Activated CD4-positive, alpha-beta T cell treated with anti-CD3 and anti-CD28 coated beads, Interleukin-2, amount 10 ng/mL, durations not matched to agents 24 days and 14 days (primary cell): ENCODE results near the gene RBFOX2. TPM values are rescaled to one million over a fixed set of nuclear protein-coding genes. Genes with fewer than 3 reads are reported as not detected.
"Not testable (repeated sequence)": the region's sequence is repeated elsewhere in the genome, so short reads cannot be mapped to it uniquely, and the experiment has no call there.

Experiments
- DNase-seq: peaks from one replicate; pipeline ENCODE4 v3.0.0; 2022
- H3K27ac Mint-ChIP-seq: one replicate; pipeline ENCODE4 v1.8.0; 2022; ENCODE audit warnings: mild to moderate bottlenecking, mixed read lengths
- H3K27me3 Mint-ChIP-seq: one replicate; pipeline ENCODE4 v1.8.0; 2022; ENCODE audit warnings: mixed read lengths
- H3K36me3 Mint-ChIP-seq: one replicate; pipeline ENCODE4 v1.8.0; 2022; ENCODE audit warnings: low read depth, mild to moderate bottlenecking, mixed read lengths
- H3K4me1 Mint-ChIP-seq: one replicate; pipeline ENCODE4 v1.8.0; 2021; ENCODE audit warnings: mixed read lengths
- H3K4me3 Mint-ChIP-seq: one replicate; pipeline ENCODE4 v1.8.0; 2022; ENCODE audit warnings: mild to moderate bottlenecking, moderate library complexity, mixed read lengths
- H3K9me3 Mint-ChIP-seq: one replicate; pipeline ENCODE4 v1.8.0; 2021; ENCODE audit warnings: mixed read lengths
- intact Hi-C: fragments of 100-400 bp; cut with micrococcal nuclease; formaldehyde crosslinking; loops from one replicate; pipeline ENCODE4 v1.15.1; 2023
- total RNA-seq: library from RNA; stranded (reverse); gene quantifications from 2 replicates; pipeline ENCODE4 v1.2.3, GENCODE V29; 2022

RBFOX2 gene
- total RNA-seq, 1 donor from 2014 or later: 3.9 TPM

DNA sequence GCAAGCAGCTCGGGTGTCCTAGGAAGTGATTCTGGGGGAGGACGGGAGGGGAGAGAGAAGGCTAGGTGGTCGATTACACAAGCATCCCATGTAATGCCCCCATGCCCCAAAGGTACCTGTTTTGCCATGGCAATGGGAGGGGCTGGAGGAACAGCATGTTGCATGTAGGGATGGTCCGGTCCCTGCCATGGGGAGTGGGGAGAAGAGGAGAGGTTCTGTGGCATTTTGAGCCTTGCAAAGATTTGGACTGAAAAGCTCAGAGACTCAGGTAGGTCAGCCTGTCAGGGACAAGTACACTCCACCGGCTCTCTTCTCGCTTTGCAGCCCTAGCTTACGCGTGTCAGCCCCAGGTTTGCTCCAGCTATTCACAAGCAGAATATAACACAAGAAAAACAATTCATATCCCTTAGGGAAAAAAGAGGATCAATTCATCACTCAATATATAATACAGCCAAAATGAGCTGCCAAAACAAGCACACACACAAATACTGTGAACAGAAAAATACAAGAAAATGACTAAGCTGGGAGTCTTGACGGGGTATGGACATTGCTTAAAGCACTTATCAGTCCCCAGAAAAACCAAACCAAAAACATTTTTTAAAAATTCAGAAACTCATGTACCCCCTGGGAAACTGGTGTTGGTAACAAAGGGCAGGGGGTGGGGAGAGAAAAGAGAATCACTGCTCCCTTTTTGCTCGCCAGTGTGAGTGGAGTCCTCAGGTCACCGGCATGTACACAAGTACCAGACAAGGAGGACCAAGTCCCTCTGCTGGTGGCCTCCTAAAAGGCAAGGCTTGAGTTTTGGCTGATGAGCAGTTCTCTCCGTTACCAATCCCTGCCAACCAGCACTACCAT lies 289.3 kb downstream of the RBFOX2 start:
- no peaks in the 10 kb centered on the region for H3K4me1 Mint-ChIP-seq
- intact Hi-C loops: no loop called here
- DNase-seq: no peak
- peaks cover 7% of the 10 kb centered on the region for H3K27me3 Mint-ChIP-seq
- no peaks in the 10 kb centered on the region for H3K9me3 Mint-ChIP-seq
- no peak overlapping the region for H3K4me3 Mint-ChIP-seq
- no peaks in the 10 kb centered on the region for H3K36me3 Mint-ChIP-seq
- no peak overlapping the region for H3K27ac Mint-ChIP-seq

DNA sequence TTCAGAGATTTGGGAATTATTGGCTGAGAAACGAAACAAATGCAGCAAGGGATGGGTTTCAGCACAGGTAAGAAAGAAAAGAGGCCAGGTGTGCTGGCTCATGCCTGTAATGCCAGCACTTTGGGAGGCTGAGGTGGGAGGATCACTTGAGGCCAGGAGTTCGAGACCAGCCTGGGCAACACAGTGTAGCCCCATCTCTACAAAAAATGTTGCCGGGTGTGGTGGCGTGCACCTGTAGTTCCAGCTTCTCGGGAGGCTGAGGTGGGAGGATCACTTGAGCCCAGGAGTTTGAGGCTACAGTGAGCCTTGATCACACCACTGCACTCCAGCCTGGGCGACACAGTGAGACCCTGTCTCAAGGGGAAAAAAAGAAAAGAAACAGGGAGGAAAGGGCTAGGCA lies 290.7 kb downstream of the RBFOX2 start:
- H3K4me1 Mint-ChIP-seq, H3K27me3 Mint-ChIP-seq, DNase-seq, intact Hi-C loops, H3K36me3 Mint-ChIP-seq, H3K27ac Mint-ChIP-seq, H3K9me3 Mint-ChIP-seq, H3K4me3 Mint-ChIP-seq: not testable (repeated sequence)

DNA sequence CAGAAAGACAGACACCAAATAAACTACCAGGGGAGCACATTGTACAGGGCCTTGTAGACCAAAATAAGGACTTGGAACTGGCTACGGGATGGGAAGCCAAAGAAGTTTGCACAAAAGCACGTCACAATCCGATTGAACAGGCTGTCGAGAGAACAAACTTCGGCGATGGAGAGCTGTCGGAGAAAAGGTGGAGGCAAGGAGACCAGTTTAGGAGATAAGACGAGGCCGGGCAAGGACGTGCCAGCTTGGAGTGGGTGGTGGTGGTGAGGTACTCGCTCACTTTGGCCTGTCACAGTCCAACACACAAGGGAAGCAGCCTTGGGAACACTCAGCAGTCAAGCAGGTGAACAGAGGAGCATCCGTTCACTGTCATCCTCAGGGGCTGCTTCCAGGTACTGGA lies 291.9 kb downstream of the RBFOX2 start:
- intact Hi-C loops: no loop called here
- no peak overlapping the region for H3K4me3 Mint-ChIP-seq
- no peaks in the 10 kb centered on the region for H3K4me1 Mint-ChIP-seq
- no peaks in the 10 kb centered on the region for H3K9me3 Mint-ChIP-seq
- no peak for DNase-seq
- H3K36me3 Mint-ChIP-seq: no peaks in the 10 kb centered on the region
- no peak overlapping the region for H3K27ac Mint-ChIP-seq
- H3K27me3 Mint-ChIP-seq: peaks cover 7% of the 10 kb centered on the region

DNA sequence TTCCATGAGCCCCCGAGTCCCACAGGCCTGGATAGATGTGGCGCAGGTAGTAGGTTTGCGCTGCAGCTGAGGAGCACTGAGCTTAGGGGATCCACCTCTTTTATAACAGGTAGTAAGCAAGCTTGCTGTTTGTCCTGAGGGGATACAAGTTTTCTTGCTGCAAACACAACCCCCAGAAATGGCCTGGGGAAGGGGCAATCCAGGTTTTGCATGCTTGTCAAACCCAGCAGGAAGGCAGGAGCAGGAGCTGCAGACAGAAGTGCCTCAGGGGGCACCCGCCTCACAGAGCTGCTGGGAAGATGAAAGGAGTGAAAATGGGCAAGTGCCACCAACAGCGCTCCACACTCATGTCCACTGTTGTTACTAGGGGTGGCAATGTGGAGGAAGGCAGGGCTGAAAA lies 292.5 kb downstream of the RBFOX2 start:
- no peak for DNase-seq
- Mint-ChIP-seq H3K9me3 (no peaks in the 10 kb centered on the region), H3K27me3 (peaks cover 8% of the 10 kb centered on the region), H3K36me3 (no peaks in the 10 kb centered on the region), H3K4me3 (no peak overlapping the region), H3K27ac (no peak overlapping the region), H3K4me1 (no peaks in the 10 kb centered on the region)
- intact Hi-C loops: no loop called here

DNA sequence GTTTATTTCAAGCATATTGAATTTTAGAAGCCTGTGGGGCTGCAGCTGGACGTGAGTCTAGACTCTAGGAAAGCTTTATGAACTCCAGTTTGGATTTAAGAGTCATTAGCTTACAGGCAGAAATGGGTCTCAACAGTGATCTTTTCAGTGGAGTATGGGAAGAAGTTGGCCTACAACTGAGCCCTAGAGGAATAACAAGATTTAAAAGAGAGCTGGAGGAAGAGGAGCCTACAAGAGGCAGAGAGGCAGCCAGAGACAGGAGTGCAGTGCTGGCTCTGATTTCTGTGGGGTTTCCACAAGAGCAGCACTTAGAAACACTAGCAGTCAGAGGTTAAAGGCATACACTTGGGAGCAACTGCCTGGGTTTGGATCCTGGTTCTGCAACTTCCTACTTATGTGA lies 293.1 kb downstream of the RBFOX2 start:
- intact Hi-C loops: no loop called here
- no peaks in the 10 kb centered on the region for H3K9me3 Mint-ChIP-seq
- no peaks in the 10 kb centered on the region for H3K36me3 Mint-ChIP-seq
- no peak for DNase-seq
- no peak overlapping the region for H3K4me3 Mint-ChIP-seq
- peaks cover 11% of the 10 kb centered on the region for H3K27me3 Mint-ChIP-seq
- H3K4me1 Mint-ChIP-seq: no peaks in the 10 kb centered on the region
- H3K27ac Mint-ChIP-seq: no peak overlapping the region

DNA sequence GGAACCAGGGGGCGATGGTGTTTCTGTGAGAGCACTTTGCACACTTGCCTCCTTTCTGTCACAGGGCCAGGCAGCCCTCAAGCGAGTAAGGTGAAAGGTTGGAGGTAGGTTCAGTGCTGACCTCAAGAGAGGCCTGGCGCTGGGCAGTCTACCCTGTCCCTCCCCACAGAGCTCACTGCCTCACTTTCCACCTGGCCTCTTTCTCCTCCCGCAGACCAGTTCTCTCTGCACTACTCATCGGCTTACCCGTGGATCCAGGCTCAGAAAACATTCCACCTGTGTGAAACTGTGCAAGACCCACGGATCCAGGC lies 294.2 kb downstream of the RBFOX2 start:
- H3K9me3 Mint-ChIP-seq: no peaks in the 10 kb centered on the region
- no peak overlapping the region for H3K4me3 Mint-ChIP-seq
- H3K36me3 Mint-ChIP-seq: no peaks in the 10 kb centered on the region
- no peak for DNase-seq
- H3K27me3 Mint-ChIP-seq: peaks cover 8% of the 10 kb centered on the region
- no peak overlapping the region for H3K27ac Mint-ChIP-seq
- intact Hi-C loops: no loop called here
- H3K4me1 Mint-ChIP-seq: no peaks in the 10 kb centered on the region

DNA sequence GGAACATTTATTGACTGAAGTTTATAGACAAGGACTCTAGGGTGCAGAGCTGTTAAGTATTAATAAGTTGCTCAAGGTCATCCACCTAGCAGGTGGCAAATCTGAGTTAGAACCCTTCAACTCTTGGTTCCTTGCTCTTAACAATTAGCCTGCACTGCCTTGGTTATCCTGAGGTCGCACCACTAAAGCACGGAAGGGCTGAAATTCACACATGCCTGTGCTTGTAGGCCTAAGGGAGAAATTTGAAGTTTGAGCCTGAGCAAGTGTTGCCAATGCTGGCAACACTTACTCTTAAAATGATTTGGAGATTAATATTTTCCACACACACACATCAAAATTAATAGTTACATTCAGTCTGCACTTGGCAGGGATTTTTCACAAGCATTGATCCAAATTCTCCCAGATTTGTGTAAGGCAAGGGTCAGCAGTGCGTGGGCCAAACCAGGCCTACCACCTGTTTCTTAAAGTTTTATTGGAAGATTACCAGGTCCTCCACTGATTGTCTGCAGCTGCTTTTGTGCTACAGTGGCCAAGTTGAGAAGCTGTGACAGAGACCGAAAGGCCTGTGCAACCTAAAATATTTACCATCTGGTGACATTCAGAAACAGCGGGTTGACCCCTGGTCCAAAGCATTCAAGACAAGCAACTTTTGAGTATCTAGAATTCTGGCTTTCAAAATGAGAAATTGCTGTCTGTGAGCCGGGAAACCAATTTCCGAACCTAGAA lies 294.7 kb downstream of the RBFOX2 start:
- no peaks in the 10 kb centered on the region for H3K4me1 Mint-ChIP-seq
- H3K36me3 Mint-ChIP-seq: no peaks in the 10 kb centered on the region
- peaks cover 8% of the 10 kb centered on the region for H3K27me3 Mint-ChIP-seq
- intact Hi-C loops: no loop called here
- no peak overlapping the region for H3K27ac Mint-ChIP-seq
- no peak for DNase-seq
- no peak overlapping the region for H3K4me3 Mint-ChIP-seq
- H3K9me3 Mint-ChIP-seq: no peaks in the 10 kb centered on the region

DNA sequence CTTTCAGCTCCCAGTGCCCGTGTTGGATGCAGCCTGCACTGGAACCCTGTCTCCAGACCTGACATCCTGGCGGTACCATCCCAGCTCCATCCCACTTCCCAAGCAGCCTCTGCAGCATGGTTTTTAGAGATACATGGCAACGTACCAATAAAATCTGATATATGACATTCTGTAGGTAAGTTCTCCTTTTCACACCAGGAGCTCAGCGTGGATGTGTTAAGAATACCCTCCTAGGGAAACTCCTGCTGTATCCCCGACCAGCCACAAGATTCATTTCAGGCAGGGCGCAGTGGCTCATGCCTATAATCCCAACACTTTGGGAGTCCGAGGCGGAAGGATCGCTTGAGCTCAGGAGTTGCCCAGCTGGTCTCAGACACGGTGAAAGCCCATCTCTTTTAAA lies 295.6 kb downstream of the RBFOX2 start:
- intact Hi-C loops: no loop called here
- Mint-ChIP-seq H3K4me3 (no peak overlapping the region), H3K27ac (no peak overlapping the region), H3K36me3 (no peaks in the 10 kb centered on the region), H3K9me3 (no peaks in the 10 kb centered on the region), H3K4me1 (no peaks in the 10 kb centered on the region), H3K27me3 (peaks cover 6% of the 10 kb centered on the region)
- DNase-seq: no peak

DNA sequence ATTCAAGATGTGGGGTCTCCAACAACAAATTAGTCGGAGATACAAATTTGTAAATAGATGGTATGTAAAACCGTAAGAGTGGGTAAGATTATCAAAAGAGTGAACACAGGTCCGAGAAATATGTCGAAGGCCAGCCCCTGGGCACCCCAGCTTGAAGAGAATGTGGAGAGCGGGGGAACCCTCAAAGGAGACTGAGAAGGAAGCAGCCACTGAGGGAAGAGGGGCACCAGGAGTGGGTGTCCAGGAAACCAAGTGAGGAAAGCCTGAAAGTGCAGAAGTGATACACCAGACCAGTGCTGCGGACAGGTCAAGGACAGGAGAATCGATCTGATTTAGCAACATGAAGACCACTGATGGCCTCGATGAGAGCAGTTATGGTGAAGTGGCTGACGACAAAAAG lies 296.5 kb downstream of the RBFOX2 start:
- no peak overlapping the region for H3K4me3 Mint-ChIP-seq
- no peak for DNase-seq
- intact Hi-C loops: no loop called here
- H3K27ac Mint-ChIP-seq: no peak overlapping the region
- H3K9me3 Mint-ChIP-seq: no peaks in the 10 kb centered on the region
- H3K36me3 Mint-ChIP-seq: no peaks in the 10 kb centered on the region
- peaks cover 4% of the 10 kb centered on the region for H3K27me3 Mint-ChIP-seq
- H3K4me1 Mint-ChIP-seq: no peaks in the 10 kb centered on the region

DNA sequence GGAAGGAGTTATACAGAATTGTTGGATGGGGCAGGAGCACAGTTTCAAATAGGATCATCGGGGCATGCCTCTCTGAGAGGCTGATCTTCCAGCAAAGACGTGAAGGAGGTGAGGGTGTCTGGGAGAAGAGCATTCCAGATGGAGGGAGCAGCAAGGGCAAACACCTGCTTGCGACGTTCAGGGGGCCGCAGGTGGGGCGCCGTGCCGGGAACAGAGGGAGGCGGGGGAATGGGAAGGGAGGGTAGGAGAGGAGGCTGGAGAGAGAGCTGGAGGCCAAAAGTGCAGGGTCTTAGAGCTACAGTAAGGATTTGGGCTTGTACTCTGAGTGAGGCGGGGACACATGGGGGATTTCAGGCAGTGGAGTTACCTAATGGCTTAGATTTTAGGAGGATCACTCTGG lies 297.3 kb downstream of the RBFOX2 start:
- Mint-ChIP-seq H3K4me3 (no peak overlapping the region), H3K27me3 (peaks cover 4% of the 10 kb centered on the region), H3K36me3 (no peaks in the 10 kb centered on the region), H3K4me1 (no peaks in the 10 kb centered on the region), H3K9me3 (no peaks in the 10 kb centered on the region), H3K27ac (no peak overlapping the region)
- intact Hi-C loops: no loop called here
- no peak for DNase-seq

DNA sequence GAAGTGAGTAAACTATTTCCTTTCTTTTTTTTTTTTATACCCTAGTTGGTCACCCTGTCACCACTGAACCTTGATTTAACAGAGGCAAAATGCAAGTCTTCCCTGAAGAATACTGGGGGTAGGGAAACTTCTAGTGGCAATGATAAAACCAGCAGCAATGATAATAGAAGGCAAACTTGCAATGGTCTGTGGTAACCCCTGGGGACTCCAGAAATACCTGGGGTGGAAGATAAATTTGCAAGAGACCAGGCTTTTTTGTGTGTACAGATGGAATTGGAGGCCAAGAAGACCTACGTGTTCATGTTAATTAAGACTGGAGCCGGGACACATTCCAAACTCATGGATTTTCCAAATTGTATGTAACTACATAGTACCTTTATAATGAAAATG lies 299.3 kb downstream of the RBFOX2 start:
- intact Hi-C loops: no loop called here
- Mint-ChIP-seq H3K27me3 (peaks cover 4% of the 10 kb centered on the region), H3K4me1 (no peaks in the 10 kb centered on the region)

DNA sequence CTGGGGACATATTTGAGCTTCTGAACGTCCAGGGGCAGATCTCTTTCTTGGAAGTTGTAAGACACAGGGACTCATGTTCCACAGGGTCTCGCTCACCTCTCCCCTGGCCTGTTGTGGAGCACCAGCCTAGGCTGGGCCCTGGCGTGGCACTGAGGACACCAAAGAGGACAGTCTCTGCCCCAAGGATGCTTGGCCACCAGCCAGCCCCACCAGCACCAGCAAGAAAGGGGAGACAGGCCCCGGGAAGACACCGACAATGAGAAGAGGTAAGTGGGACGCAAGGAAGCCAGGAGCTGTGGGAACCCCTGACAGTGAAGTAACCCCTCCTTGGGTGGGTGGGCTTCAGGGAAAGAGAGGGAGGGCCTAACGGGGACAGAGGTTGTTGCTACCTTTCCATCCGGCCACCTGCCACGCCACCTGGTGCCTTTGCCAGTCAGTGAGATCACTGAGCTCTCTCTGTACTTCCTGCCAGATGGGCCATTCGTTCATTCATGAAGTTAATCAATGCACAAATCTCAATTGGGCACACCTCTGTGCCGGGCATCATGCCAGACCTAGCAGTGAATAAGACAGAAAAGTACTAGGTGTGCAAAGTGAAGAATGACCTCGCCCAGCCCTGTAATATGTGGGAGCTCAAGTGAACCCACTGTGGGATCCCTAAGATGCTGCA lies 299.9 kb downstream of the RBFOX2 start:
- H3K36me3 Mint-ChIP-seq: no peaks in the 10 kb centered on the region
- peaks cover 4% of the 10 kb centered on the region for H3K27me3 Mint-ChIP-seq
- intact Hi-C loops: no loop called here
- no peak overlapping the region for H3K4me3 Mint-ChIP-seq
- no peak overlapping the region for H3K27ac Mint-ChIP-seq
- no peaks in the 10 kb centered on the region for H3K4me1 Mint-ChIP-seq
- no peak for DNase-seq
- H3K9me3 Mint-ChIP-seq: no peaks in the 10 kb centered on the region

More for the DNA sequence above, 299.3 kb downstream of the RBFOX2 start:
- Mint-ChIP-seq H3K4me3 (no peak overlapping the region), H3K9me3 (no peaks in the 10 kb centered on the region), H3K27ac (no peak overlapping the region), H3K36me3 (no peaks in the 10 kb centered on the region)
- no peak for DNase-seq

DNA sequence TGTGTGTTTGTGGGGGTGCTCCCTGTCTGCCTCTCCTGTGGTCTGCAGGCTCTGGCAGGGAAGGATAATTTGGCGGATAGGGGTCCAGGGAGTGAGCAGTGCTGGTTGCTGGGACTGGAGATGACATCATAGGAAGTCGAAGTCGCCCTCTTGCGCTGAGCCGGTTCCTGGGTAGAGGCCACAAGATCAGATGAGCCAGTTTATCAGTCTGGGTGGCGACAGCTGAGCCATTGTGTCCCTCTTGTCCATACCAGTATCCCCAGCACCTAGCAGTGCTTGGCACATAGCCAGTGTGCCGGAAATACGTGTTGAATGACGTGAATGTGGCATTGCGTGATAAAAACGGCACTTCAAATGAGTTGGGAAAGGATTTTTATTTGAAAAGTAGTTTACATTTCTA lies 301.2 kb downstream of the RBFOX2 start:
- H3K27ac Mint-ChIP-seq: no peak overlapping the region
- intact Hi-C loops: no loop called here
- H3K36me3 Mint-ChIP-seq: no peaks in the 10 kb centered on the region
- peaks cover 4% of the 10 kb centered on the region for H3K27me3 Mint-ChIP-seq
- DNase-seq: no peak
- H3K9me3 Mint-ChIP-seq: no peaks in the 10 kb centered on the region
- H3K4me3 Mint-ChIP-seq: no peak overlapping the region
- H3K4me1 Mint-ChIP-seq: no peaks in the 10 kb centered on the region

DNA sequence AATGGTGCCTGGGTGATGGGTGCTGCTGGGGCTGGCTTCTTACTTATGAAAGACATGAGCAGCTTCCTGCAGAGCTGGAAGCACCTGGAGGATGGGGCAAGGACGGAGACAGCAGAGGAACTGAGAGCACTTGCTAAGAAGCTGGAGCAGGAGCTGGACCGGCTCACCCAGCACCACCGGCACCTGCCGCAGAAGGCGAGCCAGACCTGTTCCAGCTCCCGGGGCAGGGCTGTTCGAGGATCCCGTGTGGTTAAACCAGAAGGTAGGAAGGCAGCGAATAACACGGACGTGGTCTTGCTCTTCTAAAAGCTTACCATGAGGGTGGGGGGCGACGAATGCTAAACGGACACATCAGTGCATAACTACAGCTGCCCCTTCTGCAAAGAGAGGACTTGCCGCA lies 301.7 kb downstream of the RBFOX2 start:
- Mint-ChIP-seq H3K36me3 (no peaks in the 10 kb centered on the region), H3K27me3 (peaks cover 4% of the 10 kb centered on the region), H3K9me3 (no peaks in the 10 kb centered on the region), H3K27ac (no peak overlapping the region), H3K4me3 (no peak overlapping the region), H3K4me1 (no peaks in the 10 kb centered on the region)
- no peak for DNase-seq
- intact Hi-C loops: no loop called here
